Spleen (tissue), 11 donors: ENCODE results near the gene SS18. TPM values are rescaled to one million over a fixed set of nuclear protein-coding genes. Genes with fewer than 3 reads are reported as not detected.

Experiments
- DNase-seq: peaks from one replicate; pipeline ENCODE4 v3.0.0-alpha.2; 2020
- H3K27ac ChIP-seq, 8 donors: fragments of 200-600 bp; sonication (generic) in 7 of 8; 1 replicate in 4 of 8; 2 replicates in 4 of 8; pipeline versions ENCODE4 v1.5.0 to v1.8.0; 2016 to 2021; ENCODE audit warnings: inconsistent platforms in 4 of 8, mild to moderate bottlenecking in 4 of 8, moderate library complexity in 1 of 8
- H3K27me3 ChIP-seq, 7 donors: fragments of 200-600 bp; sonication (generic) in 6 of 7; replicated peaks in 1 of 7; 1 replicate in 4 of 7; 2 replicates in 3 of 7; pipeline versions ENCODE4 v1.5.0 to v1.8.0; 2016 to 2021; ENCODE audit warnings: inconsistent platforms in 3 of 7, mild to moderate bottlenecking in 1 of 7
- H3K36me3 ChIP-seq, 6 donors: fragments of 200-600 bp; sonication (generic) in 5 of 6; 1 replicate in 4 of 6; 2 replicates in 2 of 6; pipeline versions ENCODE4 v1.5.0 to v1.8.0; 2016 to 2021; ENCODE audit warnings: inconsistent platforms in 2 of 6
- H3K4me1 ChIP-seq, 6 donors: fragments of 200-600 bp; sonication (generic) in 5 of 6; 1 replicate in 3 of 6; 2 replicates in 3 of 6; pipeline versions ENCODE4 v1.5.0 to v1.8.0; 2016 to 2021; ENCODE audit warnings: inconsistent platforms in 3 of 6
- H3K4me3 ChIP-seq, 8 donors: fragments of 200-600 bp; sonication (generic) in 7 of 8; 1 replicate in 4 of 8; 2 replicates in 4 of 8; pipeline versions ENCODE4 v1.5.0 to v1.8.0; 2016 to 2021; ENCODE audit warnings: inconsistent platforms in 4 of 8, mild to moderate bottlenecking in 4 of 8, moderate library complexity in 2 of 8
- H3K9me3 ChIP-seq, 8 donors: fragments of 200-600 bp; sonication (generic) in 7 of 8; 1 replicate in 4 of 8; 2 replicates in 4 of 8; pipeline versions ENCODE4 v1.5.0 to v1.8.0; 2016 to 2021; ENCODE audit warnings: inconsistent platforms in 4 of 8
- POLR2A ChIP-seq, 3 donors: fragments of 450-650 bp; IDR thresholded peaks; one replicate each; pipeline ENCODE4 v1.5.1; 2017; ENCODE audit warnings: antibody characterized with exemption in 3 of 3, mild to moderate bottlenecking in 1 of 3
- POLR2AphosphoS5 ChIP-seq, 3 donors: sonication (generic); formaldehyde crosslinking; IDR thresholded peaks; one replicate each; pipeline ENCODE4 v1.5.1; 2017; ENCODE audit warnings: antibody characterized with exemption in 3 of 3
- WGBS, 5 donors: extraction: QIAGEN DNeasy Blood & Tissue Kit in 3 of 5; methylation state at CpG; one replicate each; pipeline versions ENCODE4 v1.1.5 to v1.1.7; 2013 to 2018; 5-methylcytosine and 5-hydroxymethylcytosine counted together
- intact Hi-C: fragments of 100-400 bp; cut with DNase I; formaldehyde crosslinking; loops from one replicate; pipeline ENCODE4 v1.15.0; 2023; ENCODE audit warnings: low total_unique reads
- polyA plus RNA-seq, 3 donors: library from polyadenylated mRNA; stranded (reverse); fragments of 200-250 nt; gene quantifications; one replicate each; pipeline ENCODE4 v1.2.1, GENCODE V29; 2013
- total RNA-seq, 7 donors: library from RNA; depleted of rRNA in 3 of 7; stranded (reverse); fragments of >200 nt in 3 of 7; fragmentation: NEBNext Ultra II Directional in 4 of 7; extraction: Animal tissue kit (Norgen Biotek cat#: 25700) in 4 of 7; gene quantifications; one replicate each; pipeline versions ENCODE4 v1.1.0 to v1.2.1, GENCODE V29; 2016 to 2021
- TF ChIP-seq, protein P1 (sequence below), 11 experiments: fragments of 200-600 bp in 7 of 11; fragments of 450-650 bp in 4 of 11; sonication (generic) in 4 of 11; IDR thresholded peaks in 8 of 11; conservative IDR thresholded peaks in 3 of 11; 1 replicate in 7 of 11; 2 replicates in 4 of 11; pipeline versions ENCODE4 v1.4.0 to v1.8.0; 2016 to 2021; ENCODE audit warnings: antibody characterized with exemption in 11 of 11, inconsistent platforms in 4 of 11, mild to moderate bottlenecking in 1 of 11
- donor health status: healthy with polysubstance abuse.
- donor health status: DM: no; HTN: no; CAD: no; lungs with moderate emphysema.
- donor health status: DM: no; HTN: no; CAD: no.
- donor health status: Bipolar disorder and iron deficiency.
- donor health status: healthy.
- donor health status: DM: no; HTN: no; CAD: no.
- donor health status: DM: yes; HTN: yes; CAD: no.

Gene SS18
- total and polyA plus RNA-seq, 10 donors, result 26.8 to 250 (median 69.8) TPM

DNA sequence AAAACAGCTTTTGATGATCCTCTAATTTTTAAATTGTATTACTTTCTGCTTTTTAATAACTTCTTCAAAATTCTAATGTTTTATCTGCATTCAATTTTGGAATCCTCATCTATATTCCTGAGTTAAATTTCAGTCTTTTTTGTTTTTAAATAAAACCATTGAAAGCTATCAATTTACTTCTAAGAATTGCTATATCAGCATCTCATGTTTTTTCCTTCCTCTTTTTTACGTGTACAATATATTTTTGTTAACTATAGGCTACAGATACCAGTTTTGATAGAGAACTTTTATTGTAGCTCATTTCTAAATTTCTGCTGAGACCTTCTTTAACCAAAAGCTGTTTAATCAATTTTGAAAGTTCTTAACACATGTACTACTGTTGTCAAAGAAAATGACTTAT is 84.5 kb downstream of the SS18 start:
- intact Hi-C loops, result no loop called here
- 7 to 16% (median 11%) methylated on average over 1 of the region's 1 CpG for WGBS, 5 donors

DNA sequence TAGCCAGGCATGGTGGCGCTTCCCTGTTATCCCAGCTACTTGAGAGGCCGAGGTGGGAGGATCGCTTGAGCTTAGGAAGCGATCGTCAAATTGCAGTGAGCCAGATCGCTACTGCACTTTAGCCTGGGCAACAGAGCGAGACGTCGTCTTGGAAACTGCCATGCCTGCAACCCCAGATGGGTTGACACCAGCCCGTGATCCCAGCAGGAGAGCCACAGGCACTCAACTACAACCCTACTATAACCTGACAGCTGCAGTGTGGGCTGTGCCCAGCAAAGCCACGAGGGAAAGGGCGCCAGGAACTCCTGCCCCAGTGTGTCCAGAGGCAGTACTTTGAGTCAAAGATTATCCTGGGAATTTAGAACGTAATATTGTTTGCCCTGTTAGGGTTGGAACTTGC is 85.6 kb downstream of the SS18 start:
- intact Hi-C loops, result no loop called here
- Histone ChIP-seq H3K9me3 (no peaks in the 10 kb centered on the region), H3K4me3 (no peak overlapping the region), H3K4me1 (no peaks in the 10 kb centered on the region), H3K36me3 (peaks cover 0 to 6% (median 0%) of the 10 kb centered on the region in 6 donors), H3K27ac (no peak overlapping the region), H3K27me3 (no peaks in the 10 kb centered on the region)
- no peak for DNase-seq
- TF ChIP-seq POLR2A (IDR thresholded peaks at IDR 0.05), result no peak
- TF ChIP-seq, protein P1, sequence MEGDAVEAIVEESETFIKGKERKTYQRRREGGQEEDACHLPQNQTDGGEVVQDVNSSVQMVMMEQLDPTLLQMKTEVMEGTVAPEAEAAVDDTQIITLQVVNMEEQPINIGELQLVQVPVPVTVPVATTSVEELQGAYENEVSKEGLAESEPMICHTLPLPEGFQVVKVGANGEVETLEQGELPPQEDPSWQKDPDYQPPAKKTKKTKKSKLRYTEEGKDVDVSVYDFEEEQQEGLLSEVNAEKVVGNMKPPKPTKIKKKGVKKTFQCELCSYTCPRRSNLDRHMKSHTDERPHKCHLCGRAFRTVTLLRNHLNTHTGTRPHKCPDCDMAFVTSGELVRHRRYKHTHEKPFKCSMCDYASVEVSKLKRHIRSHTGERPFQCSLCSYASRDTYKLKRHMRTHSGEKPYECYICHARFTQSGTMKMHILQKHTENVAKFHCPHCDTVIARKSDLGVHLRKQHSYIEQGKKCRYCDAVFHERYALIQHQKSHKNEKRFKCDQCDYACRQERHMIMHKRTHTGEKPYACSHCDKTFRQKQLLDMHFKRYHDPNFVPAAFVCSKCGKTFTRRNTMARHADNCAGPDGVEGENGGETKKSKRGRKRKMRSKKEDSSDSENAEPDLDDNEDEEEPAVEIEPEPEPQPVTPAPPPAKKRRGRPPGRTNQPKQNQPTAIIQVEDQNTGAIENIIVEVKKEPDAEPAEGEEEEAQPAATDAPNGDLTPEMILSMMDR (IDR thresholded peaks at IDR 0.05 in 8 of 11, conservative IDR thresholded peaks at IDR 0.05 in 3 of 11), result no peak
- TF ChIP-seq POLR2AphosphoS5 (IDR thresholded peaks at IDR 0.05), result peak in 1 of 3 donors; percentile 16
- 86 to 94% (median 91%) methylated on average over 13 of the region's 13 CpGs for WGBS, 5 donors

More for the DNA sequence above, 84.5 kb downstream of the SS18 start:
- Histone ChIP-seq H3K4me3 (no peak overlapping the region), H3K27me3 (no peaks in the 10 kb centered on the region), H3K4me1 (no peaks in the 10 kb centered on the region), H3K36me3 (peaks cover 0 to 15% (median 0%) of the 10 kb centered on the region in 6 donors), H3K27ac (no peak overlapping the region), H3K9me3 (no peaks in the 10 kb centered on the region)
- no peak for DNase-seq
- TF ChIP-seq, protein P1 (IDR thresholded peaks at IDR 0.05 in 8 of 11, conservative IDR thresholded peaks at IDR 0.05 in 3 of 11), result no peak
- TF ChIP-seq POLR2A (IDR thresholded peaks at IDR 0.05), result no peak
- no peak for TF ChIP-seq POLR2AphosphoS5 (IDR thresholded peaks at IDR 0.05)

DNA sequence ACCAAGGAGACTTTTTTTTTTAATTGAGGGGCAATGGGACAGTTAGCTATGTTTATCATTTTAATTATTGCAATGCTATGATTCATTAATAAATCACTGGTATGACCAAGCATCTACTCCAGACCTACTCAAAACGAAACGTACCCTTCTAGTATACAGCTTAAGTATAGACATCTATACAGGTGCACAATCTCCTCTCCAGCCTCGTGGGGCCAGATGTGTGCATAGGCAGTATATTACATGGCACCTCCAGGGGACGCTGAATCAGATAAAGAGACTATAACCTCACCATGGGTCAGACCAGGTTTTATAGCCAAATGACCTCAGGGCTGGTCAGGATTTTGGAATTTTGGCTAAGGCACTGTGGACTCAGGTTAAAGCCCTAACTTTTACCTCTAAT is 86.6 kb downstream of the SS18 start:
- intact Hi-C loops, result no loop called here
- DNase-seq, result no peak
- Histone ChIP-seq H3K4me1 (no peaks in the 10 kb centered on the region), H3K9me3 (peaks cover 0 to 5% (median 0%) of the 10 kb centered on the region in 8 donors), H3K36me3 (no peaks in the 10 kb centered on the region), H3K27ac (no peak overlapping the region), H3K27me3 (no peaks in the 10 kb centered on the region), H3K4me3 (no peak overlapping the region)
- TF ChIP-seq POLR2A (IDR thresholded peaks at IDR 0.05), result no peak
- no peak for TF ChIP-seq POLR2AphosphoS5 (IDR thresholded peaks at IDR 0.05)
- TF ChIP-seq, protein P1 (IDR thresholded peaks at IDR 0.05 in 8 of 11, conservative IDR thresholded peaks at IDR 0.05 in 3 of 11), result no peak
- WGBS, 5 donors, result 82 to 94% (median 87%) methylated on average over 4 of the region's 4 CpGs

DNA sequence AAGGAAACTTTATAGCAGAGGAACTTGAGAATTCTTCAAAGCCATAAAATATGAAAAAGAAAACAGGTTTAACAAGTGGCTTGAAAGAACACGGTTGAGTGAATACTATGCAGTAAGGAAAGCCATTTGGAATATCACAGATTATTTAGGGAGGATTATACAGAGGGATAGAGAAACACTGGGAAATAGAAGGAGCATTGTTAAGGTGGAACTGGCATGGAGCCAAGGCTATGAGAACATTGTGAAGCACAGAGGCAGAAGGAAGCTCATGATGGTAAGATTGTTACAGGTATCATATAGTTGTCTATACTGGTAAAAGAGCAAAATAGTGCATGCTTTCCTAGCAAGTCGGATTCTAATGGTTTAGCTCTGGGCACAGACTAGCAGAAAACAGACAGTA is 87.1 kb downstream of the SS18 start:
- Histone ChIP-seq H3K4me1 (no peaks in the 10 kb centered on the region), H3K4me3 (no peak overlapping the region), H3K27me3 (no peaks in the 10 kb centered on the region), H3K9me3 (peaks cover 0 to 5% (median 0%) of the 10 kb centered on the region in 8 donors), H3K36me3 (no peaks in the 10 kb centered on the region), H3K27ac (no peak overlapping the region)
- intact Hi-C loops, result no loop called here
- DNase-seq, result no peak
- WGBS, 5 donors, result 85 to 92% (median 89%) methylated on average over 2 of the region's 2 CpGs
- TF ChIP-seq POLR2A (IDR thresholded peaks at IDR 0.05) (no peak), POLR2AphosphoS5 (IDR thresholded peaks at IDR 0.05) (no peak)
- TF ChIP-seq, protein P1 (IDR thresholded peaks at IDR 0.05 in 8 of 11, conservative IDR thresholded peaks at IDR 0.05 in 3 of 11), result no peak
